Erythroblast (primary cell): Measurements from ENCODE around the gene FAAP20.

Experiments
- GATA1 ChIP-seq: IDR thresholded peaks from 2 replicates; pipeline ENCODE4 v1.6.1; 2011; ENCODE audit warnings: low read depth, mild to moderate bottlenecking, control low read depth, low read length, moderate library complexity
- POLR2A ChIP-seq: IDR thresholded peaks from 2 replicates; pipeline ENCODE4 v1.6.1; 2011; ENCODE audit warnings: mild to moderate bottlenecking, low read length

DNA sequence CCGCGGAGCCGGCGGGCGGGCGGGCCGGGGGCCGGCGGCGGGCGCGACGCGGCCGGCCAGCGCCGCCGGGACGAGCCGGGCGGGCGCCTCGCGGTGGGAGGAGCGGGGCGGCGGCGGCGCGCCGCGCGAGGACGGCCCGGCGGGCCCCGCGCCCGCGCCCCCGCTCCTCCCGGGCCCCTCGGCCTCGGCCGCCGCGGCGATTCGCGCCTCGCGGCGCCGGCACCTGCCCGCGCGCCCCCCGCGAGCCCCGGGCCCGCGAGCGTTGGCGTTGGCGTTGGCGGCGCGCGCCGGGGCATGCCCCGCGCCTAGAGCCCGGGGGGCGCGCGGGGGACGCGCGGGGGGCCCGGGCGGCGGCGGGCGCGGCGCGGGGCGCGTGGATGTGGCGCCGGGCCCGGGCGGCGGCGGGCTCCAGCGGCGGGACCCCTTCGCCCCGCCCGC lies 33.6 kb upstream of the FAAP20 start, which contains the start of gene SKI:
- TF ChIP-seq POLR2A: no peak
- no peak for TF ChIP-seq GATA1
